Mucosa of stomach (tissue), 1 donor: ENCODE results near the gene KDM4C.
"Not testable (repeated sequence)": the region's sequence is repeated elsewhere in the genome, so short reads cannot be mapped to it uniquely, and the experiment has no call there.

Source experiments
- H3K27me3 ChIP-seq: one replicate; pipeline ENCODE4 v1.7.0; 2013; ENCODE audit warnings: mild to moderate bottlenecking, low read length; ENCODE audit not compliant: control insufficient read depth, insufficient read depth
- H3K36me3 ChIP-seq: one replicate; pipeline ENCODE4 v1.7.0; 2013; ENCODE audit warnings: low read length; ENCODE audit not compliant: control insufficient read depth, insufficient read depth
- H3K4me1 ChIP-seq: one replicate; pipeline ENCODE4 v1.7.0; 2013; ENCODE audit warnings: mild to moderate bottlenecking, low read length; ENCODE audit not compliant: control insufficient read depth, insufficient read depth
- H3K4me3 ChIP-seq: one replicate; pipeline ENCODE4 v1.7.0; 2013; ENCODE audit warnings: low read length
- H3K9ac ChIP-seq: one replicate; pipeline ENCODE4 v1.7.0; 2013; ENCODE audit warnings: mild to moderate bottlenecking, low read length, moderate library complexity
- H3K9me3 ChIP-seq: one replicate; pipeline ENCODE4 v1.7.0; 2013; ENCODE audit warnings: mild to moderate bottlenecking, low read length, moderate library complexity; ENCODE audit not compliant: control insufficient read depth
- donor health status: Pancreatic carcinoma.

The KDM4C gene

GRCh38 chr9:7006417-7006816, 248.6 kb downstream of the KDM4C start:
- no peaks in the 10 kb centered on the region for H3K27me3 ChIP-seq
- H3K36me3 ChIP-seq: peaks cover 4% of the 10 kb centered on the region
- no peaks in the 10 kb centered on the region for H3K4me1 ChIP-seq
- no peak overlapping the region for H3K9ac ChIP-seq
- H3K9me3 ChIP-seq: no peaks in the 10 kb centered on the region
- H3K4me3 ChIP-seq: no peak overlapping the region

DNA sequence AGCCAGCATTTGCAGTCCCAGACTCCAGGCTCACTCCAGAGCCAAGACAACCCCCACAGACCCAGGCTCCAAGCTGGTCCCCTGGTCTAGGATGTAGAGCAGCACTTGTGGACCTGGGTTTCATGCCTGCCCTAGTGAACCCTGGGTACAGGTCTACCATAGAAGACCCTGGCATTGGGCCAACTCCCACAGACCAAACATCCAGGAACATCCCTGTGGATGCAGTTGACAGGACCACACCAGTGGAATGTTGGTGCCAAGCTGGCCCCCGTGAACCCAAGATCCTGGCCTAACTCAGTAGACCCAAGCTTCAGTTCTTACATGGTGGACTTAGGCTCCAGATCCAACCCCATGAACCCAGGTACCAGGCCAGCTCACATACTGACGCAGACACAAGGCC, 250.6 kb downstream of the KDM4C start:
- no peaks in the 10 kb centered on the region for H3K27me3 ChIP-seq
- no peaks in the 10 kb centered on the region for H3K9me3 ChIP-seq
- H3K4me1 ChIP-seq: no peaks in the 10 kb centered on the region
- no peak overlapping the region for H3K4me3 ChIP-seq
- no peaks in the 10 kb centered on the region for H3K36me3 ChIP-seq
- no peak overlapping the region for H3K9ac ChIP-seq

DNA sequence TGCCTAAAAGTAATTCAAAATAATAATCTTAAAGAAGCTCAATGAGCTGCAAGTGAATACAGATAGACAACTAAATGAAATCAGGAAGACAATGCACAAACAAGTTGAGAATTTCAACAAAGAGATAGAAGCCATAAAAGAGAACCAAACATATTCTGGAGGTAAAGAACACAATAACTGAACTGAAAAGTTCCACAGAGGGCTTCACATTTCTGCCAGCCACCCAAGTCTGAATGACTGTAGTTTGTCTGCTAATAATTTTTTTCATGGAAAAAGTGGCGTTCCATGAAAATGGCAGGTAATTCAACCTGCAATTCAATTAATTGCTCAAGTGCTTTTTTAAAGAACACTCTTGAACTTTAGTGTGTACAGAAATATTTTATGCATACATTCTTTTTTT, 251.3 kb downstream of the KDM4C start:
- Histone ChIP-seq H3K4me1 (no peaks in the 10 kb centered on the region), H3K27me3 (no peaks in the 10 kb centered on the region), H3K9me3 (no peaks in the 10 kb centered on the region), H3K9ac (no peak overlapping the region), H3K36me3 (no peaks in the 10 kb centered on the region), H3K4me3 (no peak overlapping the region)

DNA sequence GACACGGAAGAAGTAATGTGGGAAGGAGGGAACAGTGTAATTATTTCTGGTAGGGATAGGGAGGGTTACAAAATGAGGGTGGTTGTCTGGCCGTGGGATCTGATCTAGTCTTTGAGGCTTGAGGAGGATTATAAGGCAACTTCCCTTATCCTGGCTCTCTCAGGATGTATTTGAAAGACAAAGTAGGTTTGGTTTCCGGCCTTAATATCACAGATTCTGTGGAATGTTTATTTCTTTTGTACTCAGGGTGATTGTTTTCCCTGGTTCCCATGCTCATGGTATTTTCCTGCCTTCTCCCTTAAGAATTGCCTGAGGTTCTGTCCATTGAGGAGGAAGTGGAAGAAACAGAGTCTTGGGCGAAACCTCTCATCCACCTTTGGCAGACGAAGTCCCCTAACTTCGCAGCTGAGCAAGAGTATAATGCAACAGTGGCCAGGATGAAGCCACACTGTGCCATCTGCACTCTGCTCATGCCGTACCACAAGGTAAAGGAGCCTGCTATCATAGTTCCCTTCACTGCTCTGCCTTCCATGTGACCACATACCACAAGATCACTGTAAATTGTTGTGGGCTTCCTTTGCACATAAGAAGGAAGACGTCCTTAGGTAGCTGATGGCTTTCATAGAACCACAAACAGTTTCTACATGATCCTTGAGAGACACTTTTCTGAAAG, 253.8 kb downstream of the KDM4C start:
- H3K4me1 ChIP-seq: no peaks in the 10 kb centered on the region
- no peaks in the 10 kb centered on the region for H3K36me3 ChIP-seq
- no peaks in the 10 kb centered on the region for H3K9me3 ChIP-seq
- H3K27me3 ChIP-seq: no peaks in the 10 kb centered on the region
- no peak overlapping the region for H3K9ac ChIP-seq
- no peak overlapping the region for H3K4me3 ChIP-seq

- H3K36me3 ChIP-seq: no peaks in the 10 kb centered on the region
- no peaks in the 10 kb centered on the region for H3K27me3 ChIP-seq
- no peak overlapping the region for H3K9ac ChIP-seq
- no peaks in the 10 kb centered on the region for H3K4me1 ChIP-seq
- H3K4me3 ChIP-seq: no peak overlapping the region
- H3K9me3 ChIP-seq: no peaks in the 10 kb centered on the region
These were observed 270.2 kb downstream of the KDM4C start for GRCh38 chr9:7027996-7028395.

- no peaks in the 10 kb centered on the region for H3K9me3 ChIP-seq
These were observed 270.8 kb downstream of the KDM4C start for GRCh38 chr9:7028591-7028990.

DNA sequence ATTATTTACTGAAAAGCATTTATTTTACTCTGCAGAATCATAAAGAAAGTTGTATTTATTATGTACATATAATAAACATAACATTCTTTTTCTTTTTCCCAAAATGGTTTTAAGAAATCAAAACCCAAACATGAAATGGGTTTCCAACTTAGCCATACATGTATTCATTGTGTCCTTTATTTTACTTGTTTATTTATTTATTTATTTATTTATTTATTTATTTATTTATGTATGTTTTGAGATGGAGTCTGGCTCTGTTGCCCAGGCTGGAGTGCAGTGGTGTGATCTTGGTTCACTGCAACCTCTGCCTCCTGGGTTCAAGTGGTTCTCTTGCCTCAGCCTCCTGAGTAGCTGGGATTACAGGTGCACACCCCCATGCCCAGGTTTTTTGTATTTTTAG, 273.2 kb downstream of the KDM4C start:
- H3K27me3 ChIP-seq, H3K36me3 ChIP-seq, H3K9ac ChIP-seq, H3K4me1 ChIP-seq, H3K4me3 ChIP-seq, H3K9me3 ChIP-seq: not testable (repeated sequence)

More at GRCh38 chr9:7028591-7028990, 270.8 kb downstream of the KDM4C start:
- no peak overlapping the region for H3K4me3 ChIP-seq
- no peaks in the 10 kb centered on the region for H3K36me3 ChIP-seq
- no peak overlapping the region for H3K9ac ChIP-seq
- H3K4me1 ChIP-seq: no peaks in the 10 kb centered on the region
- H3K27me3 ChIP-seq: no peaks in the 10 kb centered on the region

DNA sequence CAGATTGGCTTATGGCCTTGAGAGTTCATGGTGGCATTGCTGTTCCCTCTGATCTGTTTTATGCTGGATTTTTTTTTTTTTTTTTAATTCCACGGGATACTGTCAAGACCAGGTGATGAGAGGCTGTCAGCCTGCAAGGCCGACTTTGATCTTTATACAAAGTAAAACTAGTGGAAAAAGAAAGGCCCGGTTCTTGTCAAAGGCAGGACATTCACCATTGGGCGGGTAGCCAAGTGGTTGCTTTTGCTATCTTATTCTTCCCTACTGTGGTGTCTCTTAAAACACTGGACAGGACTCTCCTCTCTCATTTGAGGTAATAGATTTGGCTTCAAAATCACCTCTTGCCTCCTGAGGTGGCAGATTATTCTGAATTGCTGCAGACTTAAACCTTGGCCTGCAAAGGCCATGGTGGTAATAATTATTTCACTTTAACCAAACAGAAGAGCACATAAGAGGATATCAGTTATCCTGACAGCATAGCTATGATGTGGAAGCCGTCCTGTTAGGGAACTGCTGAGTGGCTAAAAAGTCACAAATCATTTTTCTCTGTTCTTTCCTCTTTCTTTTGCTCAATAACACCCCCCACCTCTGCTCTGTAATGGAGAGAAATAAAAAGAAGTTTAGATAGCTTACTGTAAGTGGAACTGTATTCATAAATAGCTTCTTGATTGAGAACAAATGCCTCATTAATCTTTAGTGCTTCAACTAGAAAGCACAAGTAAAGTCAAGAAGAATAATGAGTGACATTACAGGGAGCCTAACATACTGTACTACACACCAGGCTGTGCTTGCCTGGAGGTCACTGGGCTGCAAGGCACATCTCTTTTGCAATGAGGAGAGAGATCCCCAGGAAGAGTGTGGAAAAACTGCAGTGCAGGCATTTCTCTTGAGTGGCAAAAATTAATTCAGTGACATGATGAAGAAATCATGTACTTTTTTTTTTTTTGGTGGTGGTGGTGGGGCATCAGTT, 275.6 kb downstream of the KDM4C start:
- Histone ChIP-seq H3K4me1 (no peaks in the 10 kb centered on the region), H3K27me3 (no peaks in the 10 kb centered on the region), H3K36me3 (no peaks in the 10 kb centered on the region), H3K4me3 (no peak overlapping the region), H3K9me3 (no peaks in the 10 kb centered on the region), H3K9ac (no peak overlapping the region)

DNA sequence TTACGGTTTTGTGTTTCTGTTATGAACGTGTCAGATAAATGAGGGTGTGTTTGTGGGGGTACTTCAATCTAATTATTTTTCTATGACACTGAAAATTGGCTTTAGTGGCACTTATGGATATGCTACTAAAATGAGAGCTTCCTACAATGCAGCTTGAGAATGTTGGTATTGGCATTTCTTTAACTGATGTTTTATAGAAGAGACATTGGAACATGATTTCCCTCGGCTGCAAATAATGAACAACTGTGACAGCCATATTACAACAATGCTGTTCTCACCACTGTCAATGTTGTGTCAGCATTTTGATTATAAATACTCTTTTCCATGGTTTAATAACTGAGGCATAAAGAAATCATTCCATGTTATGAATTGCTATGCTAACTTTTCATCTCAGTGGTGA, 279.4 kb downstream of the KDM4C start:
- Histone ChIP-seq H3K27me3 (no peaks in the 10 kb centered on the region), H3K4me3 (no peak overlapping the region), H3K4me1 (no peaks in the 10 kb centered on the region), H3K9me3 (no peaks in the 10 kb centered on the region), H3K36me3 (no peaks in the 10 kb centered on the region), H3K9ac (no peak overlapping the region)

GRCh38 chr9:7042124-7042523, 284.4 kb downstream of the KDM4C start:
- Histone ChIP-seq H3K9ac (no peak overlapping the region), H3K9me3 (no peaks in the 10 kb centered on the region), H3K27me3 (no peaks in the 10 kb centered on the region), H3K4me1 (no peaks in the 10 kb centered on the region), H3K36me3 (no peaks in the 10 kb centered on the region), H3K4me3 (no peak overlapping the region)

DNA sequence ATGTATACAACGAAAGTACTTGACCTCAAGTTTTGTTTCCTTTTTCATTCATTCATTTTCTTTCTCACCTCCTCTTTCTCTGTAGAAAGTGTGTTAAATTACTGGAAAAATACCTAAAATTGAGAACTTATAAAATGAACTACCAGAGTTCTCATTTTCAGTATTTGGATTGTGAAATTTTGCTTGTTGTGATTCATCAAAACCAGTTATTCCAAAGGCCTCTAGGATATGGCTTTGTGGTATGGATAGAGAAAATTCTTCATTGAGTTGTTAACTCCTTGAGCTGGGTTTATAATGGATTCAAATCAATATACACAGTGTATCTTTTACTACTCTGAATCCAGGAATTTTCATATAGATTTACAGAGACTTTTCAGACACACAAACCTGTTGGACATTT, 287.6 kb downstream of the KDM4C start:
- H3K36me3 ChIP-seq: no peaks in the 10 kb centered on the region
- H3K27me3 ChIP-seq: no peaks in the 10 kb centered on the region
- no peak overlapping the region for H3K4me3 ChIP-seq
- no peaks in the 10 kb centered on the region for H3K4me1 ChIP-seq
- no peaks in the 10 kb centered on the region for H3K9me3 ChIP-seq
- H3K9ac ChIP-seq: no peak overlapping the region

GRCh38 chr9:7051711-7052110, 293.9 kb downstream of the KDM4C start:
- Histone ChIP-seq H3K4me3 (no peak overlapping the region), H3K36me3 (no peaks in the 10 kb centered on the region), H3K27me3 (no peaks in the 10 kb centered on the region), H3K9me3 (no peaks in the 10 kb centered on the region), H3K4me1 (peaks cover 18% of the 10 kb centered on the region), H3K9ac (no peak overlapping the region)
